Measurements from ENCODE around the gene RAPGEF6.

DNA sequence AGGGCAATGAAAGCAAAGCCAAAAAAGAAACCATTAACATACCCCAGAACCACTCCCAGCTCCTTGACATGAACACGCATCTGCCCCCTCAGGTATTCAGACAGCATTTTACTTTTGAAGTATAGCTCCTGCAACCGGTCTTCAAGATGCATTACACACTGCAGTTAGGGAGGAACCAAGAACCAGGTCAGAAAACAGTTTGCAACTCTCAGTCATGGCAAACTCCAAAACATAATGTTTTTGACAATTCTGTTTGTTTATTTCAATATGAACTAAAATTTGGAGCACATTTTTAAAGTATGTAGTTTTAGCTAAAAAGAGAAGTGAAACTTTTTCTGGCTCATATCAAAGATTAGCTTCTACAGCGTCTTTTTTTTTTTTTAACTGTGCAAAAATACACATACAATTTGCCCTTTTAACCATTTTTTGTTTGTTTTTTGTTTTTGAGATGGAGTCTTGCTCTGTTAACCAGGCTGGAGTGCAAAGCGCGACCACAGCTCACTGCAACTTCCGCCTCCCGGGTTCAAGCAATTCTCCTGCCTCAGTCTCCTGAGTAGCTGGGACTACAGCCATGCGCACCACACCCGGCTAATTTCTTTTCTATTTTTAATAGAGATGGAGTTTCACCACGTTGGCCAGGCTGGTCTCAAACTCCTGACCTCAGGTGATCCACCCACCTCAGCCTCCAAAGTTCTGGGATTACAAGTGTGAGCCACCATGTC, 12.2 kb upstream of the RAPGEF6 start:
- TF ChIP-seq CTCF (conservative IDR thresholded peaks at IDR 0.05; ENCODE audit: low read length) (no peak), EZH2phosphoT487 (IDR thresholded peaks at IDR 0.05; ENCODE audit: borderline replicate concordance) (no peak)
